Measurements from ENCODE around the gene NPPC.
A peak's percentile ranks its signal among the peaks of the same experiment; 100 is the strongest.

NPPC gene

DNA sequence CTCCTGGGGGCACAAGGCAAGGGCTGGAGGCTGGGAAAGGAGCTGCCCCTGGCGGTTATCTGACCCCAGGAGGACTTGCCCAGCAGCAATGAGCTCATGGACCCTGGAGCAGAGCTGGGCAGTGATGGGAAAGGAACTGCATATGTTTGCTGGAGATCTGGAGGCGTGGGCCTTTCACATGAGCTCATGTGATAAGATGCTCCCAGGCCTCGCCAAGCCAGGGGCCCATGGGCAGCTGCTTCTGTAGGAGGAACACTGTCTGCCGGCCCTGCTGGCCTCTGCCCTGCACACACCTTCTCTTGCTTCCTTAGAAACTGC lies 9.0 kb upstream of the NPPC start:
- no peak for DNase-seq (ENCODE audit: low spot score)

DNA sequence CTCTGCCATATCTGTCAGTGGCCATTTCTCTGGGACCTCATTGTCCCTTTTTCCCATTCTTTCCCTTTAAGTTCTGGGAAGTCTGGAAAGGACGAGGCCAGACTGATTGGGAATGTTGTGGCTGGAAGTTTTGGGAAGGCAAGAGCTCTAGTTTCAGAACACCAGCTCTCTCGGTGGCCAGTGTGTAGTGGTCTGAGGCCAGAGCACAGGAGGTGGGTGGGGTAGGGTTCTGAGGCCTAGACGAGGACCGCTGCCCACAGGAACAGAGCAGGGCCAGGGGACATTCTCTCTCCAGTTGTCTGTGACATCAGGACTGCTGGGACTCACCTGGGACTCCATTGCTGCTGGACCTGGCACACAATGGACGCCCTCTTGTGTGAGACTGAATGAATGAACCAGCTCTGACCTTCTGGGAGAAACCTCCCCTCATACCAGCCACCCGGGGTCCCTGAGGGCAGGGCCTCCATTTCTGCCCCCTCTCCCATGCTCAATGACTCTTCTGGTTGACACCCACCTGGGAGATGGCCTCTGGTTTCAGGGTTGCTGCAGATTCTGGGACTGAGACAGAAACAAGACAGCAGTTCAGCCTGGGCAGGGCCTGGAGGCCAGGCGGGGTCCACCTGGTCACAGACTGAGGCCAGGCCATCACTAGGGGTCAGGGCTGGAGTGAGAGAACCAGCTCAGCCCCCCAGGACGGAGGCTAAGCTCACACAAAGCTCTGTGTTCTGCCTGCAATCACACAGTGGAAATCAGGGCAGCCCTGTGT lies 8.4 kb upstream of the NPPC start:
- DNase-seq (ENCODE audit: low spot score) = no peak

DNA sequence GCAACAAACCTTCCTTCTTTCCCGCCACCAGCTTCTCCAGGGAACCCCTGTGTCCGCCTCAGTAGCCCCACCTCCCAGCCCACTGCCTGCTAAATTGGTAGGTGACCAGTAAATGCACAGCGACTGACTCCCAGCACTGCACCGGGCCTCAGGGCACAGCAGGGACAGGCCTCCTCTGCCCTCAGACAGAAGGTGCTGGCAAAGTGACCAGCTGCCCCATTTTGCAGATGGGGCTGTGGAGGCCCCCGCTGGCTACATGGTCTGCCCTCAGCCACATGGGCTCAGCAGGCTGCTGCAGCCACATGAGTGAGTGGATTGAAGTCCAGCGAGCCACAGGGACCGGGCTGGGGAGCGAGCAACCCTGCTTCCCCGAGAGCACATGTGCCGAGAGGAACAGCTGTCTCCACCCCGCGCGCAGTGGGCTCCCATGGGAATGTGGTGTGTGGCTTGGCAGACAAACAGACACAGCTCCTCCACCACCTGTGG lies 7.8 kb upstream of the NPPC start:
- DNase-seq (ENCODE audit: low spot score) = no peak

DNA sequence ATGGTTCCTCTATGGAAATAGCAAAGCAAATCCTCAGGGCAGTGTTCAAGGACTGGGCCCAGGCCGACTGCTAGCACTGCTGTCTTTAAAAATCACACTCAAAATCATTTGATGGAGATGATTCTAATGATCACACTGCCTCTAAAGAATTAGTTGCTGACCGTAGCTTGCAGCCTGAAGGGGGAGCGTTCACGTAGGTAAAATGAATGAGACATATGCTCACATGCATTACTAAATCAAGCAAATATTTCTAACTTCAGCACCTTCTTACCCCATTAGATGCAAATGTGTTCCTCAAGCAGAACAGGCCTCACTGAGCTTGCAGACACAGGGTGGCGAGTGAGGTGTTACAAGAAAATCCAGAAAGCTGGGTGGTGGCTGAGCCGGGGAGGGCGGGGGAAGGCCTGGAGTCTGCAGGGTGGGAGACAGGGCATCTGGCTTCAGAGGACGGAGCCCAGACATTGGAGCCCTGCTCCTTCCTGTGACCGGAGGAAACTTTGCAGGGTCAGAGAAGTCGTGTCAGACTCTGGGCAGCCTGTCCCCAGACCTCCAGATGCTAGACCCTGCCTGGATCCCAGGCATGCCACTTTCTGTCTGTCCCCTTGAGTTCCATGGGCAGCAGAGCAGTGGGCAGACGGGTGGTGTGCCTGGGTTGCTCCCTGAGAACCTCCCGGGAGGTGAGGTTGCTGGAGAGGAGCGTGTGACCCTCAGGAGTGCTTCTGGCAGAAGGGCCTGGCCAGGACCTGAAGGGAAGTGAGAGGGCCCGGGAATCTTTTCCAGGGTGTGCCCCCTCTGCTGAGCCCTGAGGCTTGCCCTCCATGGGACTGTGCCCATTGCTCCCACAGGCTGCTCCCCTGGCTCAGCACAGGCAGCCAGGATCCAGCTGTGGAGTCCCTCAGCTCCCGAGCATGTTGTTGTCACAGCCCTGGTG lies 7.1 kb upstream of the NPPC start:
- DNase-seq (ENCODE audit: low spot score) = no peak

DNA sequence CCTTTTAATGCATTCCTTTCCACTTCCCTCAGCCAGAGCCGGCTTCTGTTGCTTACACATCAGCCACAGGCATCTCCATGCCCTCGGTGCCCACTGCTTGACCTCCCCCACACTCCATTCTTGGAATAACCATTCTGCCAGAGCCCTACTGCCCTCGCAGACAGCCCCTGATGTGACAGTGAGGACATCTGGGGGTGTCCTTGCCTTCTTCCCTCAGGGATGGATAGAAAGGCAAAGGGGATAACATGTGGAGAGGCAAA lies 6.4 kb upstream of the NPPC start:
- no peak for DNase-seq (ENCODE audit: low spot score)

DNA sequence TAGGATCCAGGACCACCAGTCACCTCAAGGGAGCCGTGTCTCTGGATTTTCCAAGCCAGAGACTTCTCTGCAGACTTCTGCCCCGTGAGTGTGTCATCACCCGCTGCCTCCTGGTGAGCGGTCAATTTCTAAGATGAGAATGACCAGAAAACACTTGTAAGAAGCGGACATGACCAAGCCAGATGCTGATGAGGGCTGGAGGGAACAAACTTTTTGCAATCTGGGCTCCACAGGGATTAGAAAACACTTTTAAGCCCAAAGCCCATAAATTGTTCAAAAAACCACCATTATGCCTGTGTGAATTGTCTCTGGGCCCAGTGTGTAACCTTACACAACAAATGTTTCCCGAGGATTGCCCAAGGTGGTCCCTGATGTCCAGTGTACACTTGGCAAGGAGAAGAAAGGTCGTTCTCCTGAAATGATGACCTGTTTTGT lies 5.3 kb upstream of the NPPC start:
- no peak for DNase-seq (ENCODE audit: low spot score)

DNA sequence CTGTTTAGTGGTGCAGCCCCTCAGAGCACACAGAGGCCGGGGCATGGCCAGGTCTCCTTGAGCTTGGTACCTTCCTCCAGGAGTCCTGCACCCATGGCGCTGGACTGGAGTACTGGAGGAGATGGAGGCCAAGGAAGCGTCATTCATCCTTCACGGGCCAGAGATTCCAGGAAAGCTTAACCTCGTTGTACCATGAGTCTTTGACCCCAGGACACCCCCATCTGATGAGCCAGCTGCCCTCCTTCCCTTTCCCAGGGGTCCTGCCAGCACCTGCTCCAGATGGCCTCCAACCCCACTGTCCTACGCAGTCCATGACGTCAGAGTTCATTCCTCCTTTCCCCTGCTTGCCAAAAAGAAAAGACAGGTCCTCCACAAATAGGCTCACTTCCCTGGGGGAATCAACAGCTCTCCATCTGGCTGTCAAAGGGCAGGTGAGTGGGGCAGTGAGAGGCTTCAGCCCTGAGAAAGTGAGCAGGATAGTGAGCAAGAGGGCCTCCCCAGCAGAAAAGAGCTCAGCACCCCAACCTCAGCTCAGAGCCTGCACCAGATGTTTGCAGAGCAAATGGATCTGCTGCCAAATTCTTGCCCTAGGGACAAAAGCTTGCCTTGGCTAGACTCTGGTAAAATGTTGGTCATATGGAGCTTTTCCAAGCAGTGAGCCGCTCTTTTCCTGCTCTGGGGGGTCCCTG lies 4.5 kb upstream of the NPPC start:
- no peak for DNase-seq (ENCODE audit: low spot score)

DNA sequence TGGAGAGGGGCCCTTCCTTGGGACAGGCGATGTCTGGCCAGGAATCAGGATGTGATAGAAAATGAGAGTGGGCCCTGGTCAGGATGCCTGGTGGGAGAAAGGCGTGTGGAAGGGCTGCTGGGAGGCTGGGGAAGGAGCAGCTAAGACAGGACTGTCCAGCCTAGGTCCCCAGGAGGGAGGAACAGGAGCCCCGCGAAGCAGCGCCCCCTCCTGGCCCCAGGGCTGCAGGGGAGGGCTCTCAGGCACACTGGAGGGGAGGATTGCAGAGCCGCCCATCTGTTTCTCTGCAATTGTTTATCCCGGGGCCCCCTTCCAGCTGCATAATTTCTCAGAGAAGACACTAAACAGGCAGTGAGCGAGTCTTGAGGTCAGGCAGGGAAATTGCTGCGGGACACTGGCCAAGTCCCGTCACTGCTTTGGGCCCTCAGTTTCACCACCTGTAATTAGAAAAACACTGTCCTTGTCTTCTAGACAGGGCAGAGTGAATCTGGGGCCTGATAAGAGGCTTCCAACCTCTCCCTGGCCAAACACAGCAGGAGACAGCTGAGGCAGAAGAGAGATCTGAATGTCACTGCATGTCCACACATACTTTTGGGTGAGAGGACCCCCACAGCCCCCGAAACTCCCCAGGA lies 3.9 kb upstream of the NPPC start:
- DNase-seq (ENCODE audit: low spot score) = peak; percentile 84

DNA sequence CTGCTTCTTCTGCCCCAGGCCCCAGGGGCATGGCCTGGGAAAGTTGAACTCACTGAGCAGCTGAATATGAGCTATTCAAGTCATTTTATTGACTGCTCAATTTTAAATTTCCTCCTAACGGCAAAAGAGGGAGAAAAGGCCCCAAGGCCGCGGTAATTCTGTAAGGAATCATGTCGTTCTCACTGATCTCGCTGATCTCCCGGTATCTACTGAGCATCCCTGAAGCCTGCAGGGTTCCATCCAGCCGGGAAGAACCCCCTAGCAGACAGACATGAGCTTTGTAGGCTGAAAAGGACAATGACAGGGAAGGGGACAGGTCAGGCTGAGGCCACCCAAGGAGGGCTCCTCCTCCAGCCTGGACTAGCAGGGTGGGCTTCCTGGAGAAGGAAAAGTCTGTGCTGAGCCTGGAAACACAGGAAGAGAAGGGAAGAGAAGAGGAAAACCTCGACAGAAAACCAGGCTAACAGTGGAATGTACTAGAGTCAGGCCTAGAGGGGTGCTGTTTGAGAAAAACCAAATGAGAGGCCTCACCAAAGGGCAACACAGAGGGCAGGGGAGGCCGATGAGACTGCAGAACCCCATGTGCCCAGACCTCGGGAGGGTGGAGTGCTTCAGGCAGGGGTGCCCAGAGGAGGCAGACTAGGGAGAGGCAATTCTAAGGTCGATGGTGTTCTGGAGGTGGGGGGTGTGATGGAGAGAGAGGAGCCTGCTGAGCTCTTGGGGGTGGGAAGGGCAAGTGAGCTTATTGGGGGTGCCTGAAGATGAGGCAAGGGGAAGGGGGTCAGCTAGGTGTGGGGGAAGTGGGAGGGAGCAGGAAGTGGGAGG lies 2.9 kb upstream of the NPPC start:
- DNase-seq (ENCODE audit: low spot score) = no peak

DNA sequence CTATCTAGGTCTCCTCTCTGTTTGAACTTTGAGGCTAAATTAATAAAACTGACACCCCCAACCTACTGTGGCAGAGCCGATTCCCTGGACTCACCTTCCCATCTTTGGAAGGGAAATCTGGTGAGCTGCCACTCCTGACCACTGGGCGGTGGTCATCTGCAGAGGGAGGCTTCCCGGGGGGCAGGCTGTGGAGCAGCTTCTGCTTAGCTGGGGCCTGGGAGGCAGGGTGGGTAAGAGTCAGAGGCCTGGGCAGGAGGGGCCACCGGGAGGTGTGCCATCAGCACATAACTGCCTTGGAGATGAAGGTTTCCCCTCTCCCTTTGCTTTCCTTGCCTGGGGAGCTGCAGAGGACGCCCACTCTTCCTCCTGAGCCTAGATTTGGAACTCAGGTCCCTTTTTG lies 2.3 kb upstream of the NPPC start:
- DNase-seq (ENCODE audit: low spot score) = no peak

DNA sequence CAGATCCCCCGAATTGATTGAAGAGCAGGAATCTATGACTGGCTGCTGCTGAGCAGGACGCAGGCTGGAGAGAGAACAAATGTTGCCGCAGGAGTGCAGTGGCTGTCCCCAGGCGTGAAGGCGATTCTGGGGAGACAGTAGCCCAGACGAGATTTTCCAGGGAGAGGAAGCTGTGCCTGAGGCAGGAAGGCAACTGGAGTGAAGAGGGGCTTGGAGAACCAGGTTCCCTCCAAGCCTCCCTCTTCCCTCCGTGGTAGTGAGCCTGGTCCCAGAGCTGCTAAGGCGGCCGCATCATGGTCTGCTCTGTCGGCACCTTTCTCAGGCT lies 1.3 kb upstream of the NPPC start:
- no peak for DNase-seq (ENCODE audit: low spot score)

DNA sequence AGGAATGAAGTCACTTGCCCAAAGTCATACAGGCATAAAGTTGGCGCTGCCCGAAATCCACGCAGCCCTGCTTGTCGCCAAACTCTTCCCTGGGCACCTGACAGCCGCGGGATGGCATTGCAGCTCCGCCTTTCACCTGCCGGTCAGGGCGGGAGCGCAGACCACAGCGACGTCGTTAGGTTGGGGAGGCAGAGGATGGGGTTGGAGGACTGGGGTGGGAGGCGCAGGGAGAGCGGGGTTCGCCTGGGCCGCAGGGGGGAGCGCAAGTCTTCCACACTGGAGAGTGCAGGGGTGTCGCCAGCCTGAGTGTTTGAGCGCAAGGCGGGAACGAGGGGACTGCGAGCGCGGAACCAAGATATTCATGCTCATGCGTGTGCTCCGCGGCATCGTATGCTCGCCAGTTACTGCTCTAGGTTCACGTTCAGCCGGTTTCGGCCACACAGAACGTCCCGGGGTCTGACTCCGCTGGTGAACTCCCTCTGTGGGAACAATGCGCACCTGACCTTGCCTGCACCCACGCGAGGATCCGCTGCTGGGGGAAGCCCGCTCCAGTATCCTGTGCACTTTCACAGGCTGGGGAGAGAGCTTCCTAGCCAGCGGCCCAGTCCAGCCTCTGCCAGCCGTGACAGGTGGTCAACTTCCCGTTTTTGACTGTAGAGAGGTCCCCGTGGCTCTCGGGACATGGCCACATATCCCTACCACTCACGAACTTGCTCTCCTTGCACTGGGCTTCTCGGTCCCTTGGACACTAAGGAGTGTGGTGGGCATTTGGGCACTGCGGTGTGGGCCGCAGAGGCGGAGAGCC lies 767 bp upstream of the NPPC start:
- no peak for DNase-seq (ENCODE audit: low spot score)

DNA sequence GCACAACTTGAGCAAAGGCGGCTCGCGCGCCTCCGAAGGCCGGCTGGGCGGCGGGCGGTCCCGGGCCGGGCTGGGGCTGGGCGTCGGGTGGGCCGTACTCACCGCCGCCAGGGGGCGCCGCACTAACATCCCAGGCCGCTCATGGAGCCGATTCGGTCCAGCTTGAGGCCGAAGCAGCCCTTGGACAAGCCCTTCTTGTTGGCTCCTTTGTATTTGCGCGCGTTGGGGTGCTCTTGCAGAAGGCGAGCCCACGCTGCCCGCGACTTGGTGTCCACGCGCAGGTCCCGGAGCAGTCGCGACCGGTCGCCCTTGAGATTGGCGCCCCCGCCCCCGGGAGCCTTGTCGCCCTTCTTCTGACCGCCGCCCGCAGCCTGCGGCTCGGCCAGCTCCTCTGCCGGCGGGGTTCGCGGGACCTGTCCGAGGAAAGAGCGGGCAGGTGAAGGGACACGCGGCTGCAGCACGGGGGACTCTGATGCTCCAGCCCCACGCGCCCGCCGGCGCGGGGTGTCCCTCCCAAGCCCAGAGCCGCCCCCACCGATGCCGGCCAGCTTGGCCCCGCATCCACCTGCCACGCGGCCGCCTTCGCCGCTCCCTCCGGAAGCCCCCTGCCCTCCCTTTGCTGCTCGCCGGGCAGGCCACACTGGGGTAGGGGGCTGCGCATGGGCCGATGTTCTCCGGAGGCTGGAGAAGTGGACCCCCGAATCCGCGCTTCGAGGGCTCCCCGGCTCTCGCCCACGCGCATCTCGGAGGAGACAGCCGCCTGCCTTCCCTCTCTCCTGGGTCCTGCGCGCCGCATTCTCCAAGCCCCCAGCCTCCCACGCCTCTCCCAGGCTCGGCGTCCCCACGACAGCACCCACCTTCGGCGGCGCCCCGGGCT lies 655 bp downstream of the NPPC start:
- peak; percentile 87 for DNase-seq (ENCODE audit: low spot score)

DNA sequence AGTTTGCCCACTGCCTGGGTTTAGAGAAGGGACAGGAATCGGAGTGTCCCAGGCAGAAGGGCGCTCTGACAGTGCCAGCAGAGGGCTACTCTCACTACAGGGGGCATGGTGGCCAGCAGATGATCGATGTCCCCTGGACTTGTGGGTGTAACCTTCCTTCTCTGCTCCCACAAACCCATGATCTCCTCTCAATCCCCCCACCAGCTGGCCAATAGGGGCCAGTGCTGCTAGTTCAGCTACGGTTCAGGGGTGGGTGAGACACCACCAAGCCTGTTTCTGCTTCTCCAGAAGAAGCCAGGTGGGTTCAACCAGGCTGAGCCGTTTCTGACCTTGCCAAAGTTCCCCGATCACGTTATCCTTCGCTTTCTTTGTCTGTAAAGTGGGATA lies 1.3 kb downstream of the NPPC start:
- DNase-seq (ENCODE audit: low spot score) = peak; percentile 55

DNA sequence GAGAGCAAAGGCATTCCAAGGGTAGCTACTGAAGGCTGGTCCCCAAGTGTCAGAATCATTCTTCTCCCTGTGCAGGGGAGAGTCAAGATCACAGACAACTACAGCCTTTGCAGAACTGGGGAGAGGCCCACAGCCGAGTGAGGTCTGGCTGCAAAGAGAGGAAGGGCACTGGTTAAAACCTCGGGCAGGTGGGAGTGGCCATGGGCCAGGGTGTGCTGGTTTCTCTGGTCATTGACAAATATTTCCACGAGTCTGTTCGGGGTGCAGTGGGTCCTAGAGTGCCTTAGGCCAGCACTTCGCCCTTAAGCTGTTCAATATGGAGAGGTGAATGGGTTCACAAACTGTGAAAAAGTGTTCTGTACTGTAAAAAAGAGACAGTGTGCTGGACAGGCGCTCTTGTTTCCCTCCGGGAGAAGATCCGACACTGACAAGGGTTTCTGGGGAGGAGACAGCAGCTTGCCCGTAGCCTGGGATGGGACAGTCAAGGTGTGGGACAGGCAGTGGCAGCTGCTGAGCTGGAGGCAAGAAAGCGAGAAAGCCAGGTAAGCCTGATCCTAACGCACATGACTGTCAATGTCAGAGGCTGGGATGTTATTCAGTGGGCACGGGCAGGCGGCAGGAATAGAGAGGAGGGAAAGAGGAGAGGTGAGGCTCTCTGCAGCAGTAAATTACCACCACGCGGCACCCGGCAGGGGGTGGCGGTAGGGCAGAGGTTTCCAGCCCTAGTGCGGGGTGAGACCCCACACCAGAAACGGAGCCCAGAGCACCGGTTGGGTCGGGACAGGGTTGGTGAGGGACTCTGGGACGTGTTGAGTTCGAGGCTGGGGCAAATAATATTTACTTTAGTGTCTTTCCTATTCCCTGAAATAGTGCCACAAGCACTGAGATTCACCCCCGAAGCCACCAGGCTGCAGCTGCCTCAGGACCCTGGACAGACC lies 2.0 kb downstream of the NPPC start:
- DNase-seq (ENCODE audit: low spot score) = no peak

DNA sequence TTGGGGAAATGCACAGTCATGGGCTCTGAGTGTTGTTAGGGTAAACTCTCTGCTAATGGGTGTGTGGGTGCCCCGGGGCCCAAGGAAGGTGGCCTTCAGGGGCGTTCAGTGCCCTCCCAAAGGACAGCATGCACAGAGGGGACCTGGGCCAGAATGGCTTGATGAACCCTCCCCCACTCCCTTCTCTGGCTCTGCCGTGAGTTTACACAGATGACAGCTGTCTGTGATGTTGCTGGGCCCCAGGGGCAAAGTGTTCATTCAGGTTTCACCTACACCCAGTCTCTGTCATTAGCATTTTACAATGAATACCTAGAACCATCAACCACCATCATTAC lies 3.2 kb downstream of the NPPC start:
- DNase-seq (ENCODE audit: low spot score) = no peak

DNA sequence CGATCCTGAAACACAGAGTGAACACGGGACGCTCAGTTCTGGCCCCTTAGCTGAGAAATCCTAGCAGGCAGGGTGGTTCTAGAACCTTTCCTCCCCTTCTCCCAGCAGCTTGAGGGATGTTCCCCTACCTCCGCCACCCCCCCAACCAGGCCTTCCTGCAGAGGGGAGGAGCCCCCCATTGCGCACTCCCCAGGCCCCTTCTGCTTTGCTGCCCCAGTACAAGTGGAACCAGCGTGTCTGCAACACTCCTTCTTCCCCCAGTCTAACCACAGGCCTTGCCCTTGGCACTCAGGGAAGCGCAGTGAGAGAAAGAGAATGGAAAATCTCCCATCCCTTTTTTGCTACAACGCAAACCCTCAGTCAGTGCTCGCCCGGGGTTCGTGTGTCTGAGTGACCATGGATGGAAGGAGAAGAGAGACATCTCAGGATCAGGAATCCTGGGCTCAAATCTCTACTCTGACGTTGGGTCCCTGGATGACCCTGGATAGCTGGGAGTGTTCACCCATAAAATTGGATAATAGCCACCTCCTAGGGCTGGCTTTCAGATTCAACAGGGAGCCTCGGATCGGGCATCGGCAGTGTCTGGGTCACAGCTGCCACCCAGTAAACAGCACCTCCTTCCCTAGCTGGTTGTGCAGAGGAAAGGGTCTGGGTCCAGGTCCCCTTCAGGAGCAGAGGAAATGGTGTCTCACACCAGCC lies 3.7 kb downstream of the NPPC start:
- no peak for DNase-seq (ENCODE audit: low spot score)

DNA sequence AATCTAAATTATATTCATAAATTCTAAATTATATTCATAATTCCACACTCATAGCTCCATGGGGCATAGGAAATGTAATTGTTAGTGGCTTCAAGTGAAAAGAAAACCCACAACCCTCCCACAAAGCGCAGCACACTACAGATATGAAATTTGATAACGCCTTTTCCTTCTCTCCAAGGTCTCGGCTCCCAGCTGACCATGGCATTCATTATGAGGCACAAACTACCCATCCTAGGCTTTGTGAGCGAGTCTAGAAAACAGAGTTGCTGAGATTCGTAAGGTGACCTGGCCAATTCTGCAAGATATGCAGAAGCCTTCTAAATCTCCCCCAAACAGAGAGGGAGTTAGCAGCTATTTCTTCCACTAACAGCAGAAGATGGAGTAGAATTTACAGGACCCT lies 5.4 kb downstream of the NPPC start:
- no peak for DNase-seq (ENCODE audit: low spot score)
